HG03432 (cell line): ENCODE results near the gene SLC38A8.

Source experiments
- ATAC-seq: cut with Tn5 transposase; IDR thresholded peaks from one replicate; pipeline ENCODE4 v1.9.1; 2021; ENCODE audit warnings: mild to moderate bottlenecking, moderate library complexity; ENCODE audit not compliant: unreplicated experiment

Gene SLC38A8

GRCh38 chr16:84068783-84069462 lies 26.3 kb upstream of the SLC38A8 start:
- ATAC-seq: no peak

GRCh38 chr16:84068041-84068440 lies 25.4 kb upstream of the SLC38A8 start:
- ATAC-seq: no peak

- no peak for ATAC-seq
These were observed 25.0 kb upstream of the SLC38A8 start for GRCh38 chr16:84067640-84068039.

GRCh38 chr16:84065536-84066132 lies 23.0 kb upstream of the SLC38A8 start:
- ATAC-seq: no peak

GRCh38 chr16:84063980-84064379 lies 21.4 kb upstream of the SLC38A8 start:
- ATAC-seq: no peak

GRCh38 chr16:84062734-84063640 lies 20.4 kb upstream of the SLC38A8 start:
- ATAC-seq: no peak

- no peak for ATAC-seq
These were observed 18.7 kb upstream of the SLC38A8 start for GRCh38 chr16:84061236-84061819.

GRCh38 chr16:84059946-84060901 lies 17.6 kb upstream of the SLC38A8 start:
- no peak for ATAC-seq

GRCh38 chr16:84059111-84059510 lies 16.5 kb upstream of the SLC38A8 start:
- no peak for ATAC-seq

GRCh38 chr16:84058664-84059063 lies 16.1 kb upstream of the SLC38A8 start:
- no peak for ATAC-seq

- no peak for ATAC-seq
These were observed 15.6 kb upstream of the SLC38A8 start for GRCh38 chr16:84058211-84058610.

- ATAC-seq: no peak
These were observed 14.3 kb upstream of the SLC38A8 start for GRCh38 chr16:84056933-84057332.

GRCh38 chr16:84055801-84056634 lies 13.4 kb upstream of the SLC38A8 start:
- no peak for ATAC-seq

- no peak for ATAC-seq
These were observed 12.8 kb upstream of the SLC38A8 start for GRCh38 chr16:84055366-84055765.

- ATAC-seq: no peak
These were observed 12.3 kb upstream of the SLC38A8 start for GRCh38 chr16:84054916-84055315.

GRCh38 chr16:84054271-84054670 lies 11.7 kb upstream of the SLC38A8 start:
- no peak for ATAC-seq

- no peak for ATAC-seq
These were observed 10.6 kb upstream of the SLC38A8 start for GRCh38 chr16:84053237-84053636.

GRCh38 chr16:84052071-84052622 lies 9.6 kb upstream of the SLC38A8 start:
- ATAC-seq: no peak

- ATAC-seq: no peak
These were observed 7.7 kb upstream of the SLC38A8 start for GRCh38 chr16:84050316-84050715.
